IPS-11a (cell line): ENCODE data around the gene ATP9B.
"Not testable (repeated sequence)": the region's sequence is repeated elsewhere in the genome, so short reads cannot be mapped to it uniquely, and the experiment has no call there.

Experiments
- H3K4me3 ChIP-seq: one replicate; pipeline ENCODE4 v1.5.1; 2013; ENCODE audit warnings: low read depth, low read length, control low read depth

The ATP9B gene

GRCh38 chr18:79227621-79228020 is 158.4 kb downstream of the ATP9B start:
- H3K4me3 ChIP-seq, result no peak overlapping the region

- H3K4me3 ChIP-seq, result no peak overlapping the region
Observed at GRCh38 chr18:79229431-79229830, 160.2 kb downstream of the ATP9B start.

DNA sequence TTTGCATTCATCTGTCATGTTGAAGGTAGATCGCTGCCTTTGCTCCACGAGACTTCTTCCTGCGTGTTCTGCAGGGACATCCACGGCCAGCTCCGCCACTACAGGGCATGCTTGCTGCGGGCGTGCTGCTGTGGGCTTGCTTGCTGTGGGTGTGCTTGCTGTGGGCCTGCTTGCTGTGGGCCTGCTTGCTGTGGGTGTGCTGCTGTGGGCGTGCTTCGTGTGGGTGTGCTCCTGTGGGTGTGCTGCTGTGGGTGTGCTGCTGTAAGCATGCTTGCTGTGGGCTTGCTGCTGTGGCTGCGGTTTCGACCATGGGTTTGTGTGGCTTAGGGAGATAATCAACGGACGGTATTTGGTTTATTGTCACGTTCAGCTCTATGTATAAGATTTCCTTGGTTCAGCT is 165.2 kb downstream of the ATP9B start:
- H3K4me3 ChIP-seq, result no peak overlapping the region

- H3K4me3 ChIP-seq, result no peak overlapping the region
Observed at GRCh38 chr18:79239631-79240030, 170.4 kb downstream of the ATP9B start.

DNA sequence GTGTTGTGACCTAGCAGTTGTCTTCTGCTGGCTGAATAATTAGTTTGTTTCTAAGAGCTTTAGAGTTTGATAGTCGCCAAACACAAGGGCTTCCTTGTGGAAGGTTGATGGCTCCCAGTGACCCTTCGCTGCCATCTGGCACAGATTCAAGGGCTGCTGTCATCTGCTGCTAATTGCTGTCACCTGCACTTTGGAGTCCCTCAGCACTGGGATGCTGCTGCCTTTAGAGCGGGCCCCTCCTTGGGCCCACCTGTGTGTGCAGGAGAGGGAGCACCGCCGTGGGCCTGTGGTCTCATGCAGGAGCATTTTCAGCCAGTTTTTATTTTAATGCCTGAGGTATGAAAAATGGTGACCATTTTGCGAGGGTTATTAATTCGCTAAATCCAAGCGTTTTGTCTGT is 172.6 kb downstream of the ATP9B start:
- no peak overlapping the region for H3K4me3 ChIP-seq

DNA sequence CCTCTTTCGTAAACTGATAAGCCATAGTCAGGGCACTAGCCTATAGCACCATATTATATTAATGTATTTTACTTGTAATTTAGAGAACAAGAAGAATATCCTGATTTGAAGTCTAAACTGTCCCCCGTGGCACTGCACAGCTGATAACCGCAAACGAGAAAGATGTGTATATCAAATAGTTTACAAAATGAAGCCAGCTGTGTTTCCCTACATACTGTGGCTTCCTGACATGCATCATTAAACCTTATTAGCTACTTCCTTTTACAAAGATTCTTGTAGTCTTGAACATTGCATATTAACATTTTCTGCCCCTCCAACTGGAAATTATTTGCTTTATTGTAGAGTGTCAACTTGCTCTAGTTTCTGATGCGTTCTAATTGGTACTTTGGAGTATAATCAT is 173.1 kb downstream of the ATP9B start:
- H3K4me3 ChIP-seq, result no peak overlapping the region

GRCh38 chr18:79245517-79246001 is 176.4 kb downstream of the ATP9B start:
- H3K4me3 ChIP-seq, result no peak overlapping the region

DNA sequence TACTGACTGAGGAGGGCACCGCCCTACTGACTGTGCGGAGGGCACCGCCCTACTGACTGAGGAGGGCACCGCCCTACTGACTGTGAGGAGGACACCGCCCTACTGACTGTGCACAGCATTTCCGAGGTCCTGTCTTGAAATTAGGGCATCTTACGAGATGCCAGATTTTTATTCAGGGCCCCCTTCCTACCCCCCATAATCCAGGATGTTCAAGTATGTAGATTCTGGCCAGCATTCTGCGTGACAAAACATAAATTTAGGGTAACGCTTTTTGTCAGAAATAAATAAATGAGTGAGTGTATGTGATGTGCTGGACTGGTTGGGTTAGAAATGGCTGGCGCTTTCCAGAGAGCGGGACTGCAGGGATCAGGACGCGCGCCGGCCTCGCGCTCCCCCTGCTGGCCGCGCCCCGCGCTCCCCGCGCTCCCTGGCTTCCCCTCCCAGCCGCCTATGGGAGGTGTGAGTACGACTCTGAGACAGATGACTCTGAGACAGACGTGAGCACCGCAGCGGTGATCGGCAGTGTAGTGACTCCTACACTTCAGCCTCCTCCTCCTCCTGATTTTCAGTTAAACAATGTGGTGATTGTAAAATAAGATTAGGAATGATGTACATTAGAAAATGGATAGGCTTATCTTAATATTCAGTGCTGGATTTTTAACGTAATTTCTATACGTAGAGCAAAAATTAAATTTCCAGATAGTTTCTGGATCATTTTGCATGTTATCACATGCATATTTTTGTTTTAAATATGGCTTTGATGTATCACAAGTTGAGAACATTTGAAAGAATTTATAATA is 177.3 kb downstream of the ATP9B start:
- H3K4me3 ChIP-seq, result no peak overlapping the region

GRCh38 chr18:79248495-79249060 is 179.4 kb downstream of the ATP9B start:
- no peak overlapping the region for H3K4me3 ChIP-seq

GRCh38 chr18:79250301-79250981 is 181.2 kb downstream of the ATP9B start:
- H3K4me3 ChIP-seq, result no peak overlapping the region

- no peak overlapping the region for H3K4me3 ChIP-seq
Observed at GRCh38 chr18:79251021-79251420, 181.8 kb downstream of the ATP9B start.

- no peak overlapping the region for H3K4me3 ChIP-seq
Observed at GRCh38 chr18:79252904-79253633, 183.9 kb downstream of the ATP9B start.

- no peak overlapping the region for H3K4me3 ChIP-seq
Observed at GRCh38 chr18:79257480-79257879, 188.3 kb downstream of the ATP9B start.

DNA sequence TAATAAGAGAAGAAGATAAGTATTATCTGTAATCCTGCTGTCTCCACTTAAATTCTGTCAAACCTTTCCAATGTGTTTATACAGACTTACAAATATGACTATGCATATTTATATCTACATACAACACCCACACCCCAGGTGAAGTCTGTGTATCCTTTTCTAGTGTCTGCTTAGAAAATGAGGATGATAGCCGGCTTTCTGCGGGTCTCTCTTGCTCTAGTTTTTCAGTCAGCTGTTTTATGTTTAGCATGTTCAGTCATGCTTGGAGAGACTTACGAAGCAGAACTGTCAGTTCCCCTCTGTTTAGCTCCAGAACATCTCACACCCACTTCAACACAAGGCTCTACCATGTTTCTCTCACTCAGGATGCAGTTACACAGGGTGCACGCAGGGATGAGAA is 189.3 kb downstream of the ATP9B start:
- no peak overlapping the region for H3K4me3 ChIP-seq

DNA sequence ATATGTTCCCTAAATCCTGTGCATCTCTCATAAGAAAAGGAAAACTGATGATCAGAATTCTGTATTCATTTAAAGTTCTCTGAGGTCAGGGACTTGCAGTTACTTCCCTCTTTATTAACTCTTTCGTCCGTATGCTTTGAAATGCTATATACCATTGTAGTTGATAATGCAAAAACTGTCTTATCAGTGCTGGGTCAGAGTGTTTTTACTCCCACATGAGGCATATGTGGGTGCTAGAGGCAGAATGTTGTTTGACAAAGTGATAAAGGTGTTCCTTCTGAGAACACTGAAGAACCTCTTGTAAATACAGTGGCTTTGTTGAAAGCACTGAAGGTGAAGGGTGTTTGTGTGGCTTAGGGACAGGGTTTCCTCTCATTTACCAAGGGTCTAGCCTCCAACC is 190.0 kb downstream of the ATP9B start:
- H3K4me3 ChIP-seq, result no peak overlapping the region

- H3K4me3 ChIP-seq, result no peak overlapping the region
Observed at GRCh38 chr18:79260023-79260422, 190.8 kb downstream of the ATP9B start.

DNA sequence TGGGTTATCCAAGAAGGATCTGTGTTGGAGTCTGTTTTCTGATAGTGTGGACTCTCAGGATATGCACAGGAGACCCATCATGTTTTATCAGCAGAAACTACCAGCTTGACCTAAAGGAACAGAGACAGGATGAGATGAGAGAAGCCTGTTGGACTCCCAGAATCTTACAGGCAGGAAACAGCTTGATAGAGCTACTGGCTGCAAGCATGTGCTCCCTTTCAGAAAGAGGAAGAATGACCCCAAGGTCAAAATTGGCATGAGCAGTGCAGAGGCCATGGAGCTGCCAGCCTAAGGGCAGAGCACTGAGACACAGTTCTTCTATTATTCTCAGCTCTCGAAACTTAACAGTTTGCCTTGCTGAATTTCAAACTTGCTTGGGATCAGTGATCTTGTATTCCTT is 191.3 kb downstream of the ATP9B start:
- H3K4me3 ChIP-seq, result no peak overlapping the region

- not testable (repeated sequence) for H3K4me3 ChIP-seq
Observed at GRCh38 chr18:79265068-79265467, 195.9 kb downstream of the ATP9B start.

DNA sequence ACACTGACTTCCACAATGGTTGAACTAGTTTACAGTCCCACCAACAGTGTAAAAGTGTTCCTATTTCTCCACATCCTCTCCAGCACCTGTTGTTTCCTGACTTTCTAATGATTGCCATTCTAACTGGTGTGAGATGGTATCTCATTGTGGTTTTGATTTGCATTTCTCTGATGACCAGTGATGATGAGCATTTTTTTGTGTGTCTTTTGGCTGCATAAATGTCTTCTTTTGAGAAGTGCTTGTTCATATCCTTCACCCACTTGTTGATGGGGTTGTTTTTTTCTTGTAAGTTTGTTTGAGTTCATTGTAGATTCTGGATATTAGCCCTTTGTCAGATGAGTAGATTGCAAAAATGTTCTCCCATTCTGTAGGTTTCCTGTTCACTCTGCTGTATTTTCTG is 202.6 kb downstream of the ATP9B start:
- not testable (repeated sequence) for H3K4me3 ChIP-seq

- H3K4me3 ChIP-seq, result no peak overlapping the region
Observed at GRCh38 chr18:79272916-79273315, 203.7 kb downstream of the ATP9B start.

DNA sequence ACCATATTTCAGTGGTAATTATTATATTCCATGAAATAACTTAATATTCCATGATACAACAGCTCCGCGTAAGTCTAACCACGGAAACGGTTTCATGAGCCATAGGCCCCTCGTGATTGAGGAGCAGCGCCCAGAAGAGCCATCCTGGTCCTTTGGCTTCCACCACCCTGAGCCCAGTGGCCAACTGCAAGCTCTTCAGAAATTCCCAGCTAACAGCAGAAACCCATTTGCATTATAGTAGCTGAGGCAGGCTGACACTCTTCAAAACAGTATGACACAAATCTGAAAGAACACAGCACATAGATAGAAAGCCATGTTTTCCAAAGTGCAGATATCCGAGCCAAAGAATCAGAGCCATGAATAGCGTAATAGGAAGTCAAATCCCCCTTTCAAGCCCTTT is 205.6 kb downstream of the ATP9B start:
- H3K4me3 ChIP-seq, result no peak overlapping the region
